ENCODE data around the gene TFAP2B. TPM values are rescaled to one million over a fixed set of nuclear protein-coding genes. Genes with fewer than 3 reads are reported as not detected.

The TFAP2B gene
- total RNA-seq, 2 donors from 2014 or later, result not detected

GRCh38 chr6:50832912-50833311, 14.2 kb downstream of the TFAP2B start:
- Histone ChIP-seq H3K27me3 (ENCODE audit: control insufficient read depth, insufficient read depth, low read length, poor library complexity, severe bottlenecking) (peaks cover 100% of the 10 kb centered on the region), H3K9me3 (ENCODE audit: control insufficient read depth, low read length) (no peaks in the 10 kb centered on the region), H3K4me1 (ENCODE audit: control insufficient read depth, insufficient read depth, low read length) (no peaks in the 10 kb centered on the region), H3K9ac (ENCODE audit: extremely low read depth, low read length, poor library complexity, severe bottlenecking) (no peak overlapping the region), H3K36me3 (ENCODE audit: control insufficient read depth, insufficient read depth, low read length) (no peaks in the 10 kb centered on the region), H3K4me3 (ENCODE audit: low read length) (no peak overlapping the region), H3K27ac (ENCODE audit: low read depth, low read length) (no peak overlapping the region)
- Mint-ChIP-seq H3K9me3 (no peaks in the 10 kb centered on the region), H3K27ac (no peak overlapping the region), H3K4me3 (no peak overlapping the region), H3K4me1 (peaks cover 20% of the 10 kb centered on the region), H3K36me3 (ENCODE audit: low read depth) (no peaks in the 10 kb centered on the region), H3K27me3 (ENCODE audit: insufficient read depth) (peaks cover 96% of the 10 kb centered on the region)
- DNase-seq, result no peak
- no peak for TF ChIP-seq CTCF (conservative IDR thresholded peaks at IDR 0.05)
- WGBS, 2 experiments (ENCODE audit: insufficient coverage in 1 of 2, insufficient read length in 1 of 2), result 77% methylated on average over 1 of the region's 1 CpG; no CpG with 5 or more reads in 1 of the 2 experiments

GRCh38 chr6:50834929-50835410, 16.3 kb downstream of the TFAP2B start:
- Histone ChIP-seq H3K27ac (ENCODE audit: low read depth, low read length) (no peak overlapping the region), H3K4me3 (ENCODE audit: low read length) (no peak overlapping the region), H3K36me3 (ENCODE audit: control insufficient read depth, insufficient read depth, low read length) (no peaks in the 10 kb centered on the region), H3K9me3 (ENCODE audit: control insufficient read depth, low read length) (no peaks in the 10 kb centered on the region), H3K4me1 (ENCODE audit: control insufficient read depth, insufficient read depth, low read length) (no peaks in the 10 kb centered on the region), H3K27me3 (ENCODE audit: control insufficient read depth, insufficient read depth, low read length, poor library complexity, severe bottlenecking) (peaks cover 100% of the 10 kb centered on the region), H3K9ac (ENCODE audit: extremely low read depth, low read length, poor library complexity, severe bottlenecking) (no peak overlapping the region)
- DNase-seq, result no peak
- Mint-ChIP-seq H3K4me3 (no peak overlapping the region), H3K36me3 (ENCODE audit: low read depth) (no peaks in the 10 kb centered on the region), H3K27me3 (ENCODE audit: insufficient read depth) (peaks cover 97% of the 10 kb centered on the region), H3K27ac (no peak overlapping the region), H3K4me1 (peaks cover 23% of the 10 kb centered on the region), H3K9me3 (no peaks in the 10 kb centered on the region)
- TF ChIP-seq CTCF (conservative IDR thresholded peaks at IDR 0.05), result no peak
- 92 to 93% methylated on average over 5 of the region's 5 CpGs for WGBS, 2 experiments (ENCODE audit: insufficient coverage in 1 of 2, insufficient read length in 1 of 2)

GRCh38 chr6:50836231-50836630, 17.6 kb downstream of the TFAP2B start:
- peaks cover 97% of the 10 kb centered on the region for H3K27me3 Mint-ChIP-seq (ENCODE audit: insufficient read depth)
- Histone ChIP-seq H3K4me3 (ENCODE audit: low read length) (no peak overlapping the region), H3K9ac (ENCODE audit: extremely low read depth, low read length, poor library complexity, severe bottlenecking) (no peak overlapping the region), H3K27ac (ENCODE audit: low read depth, low read length) (no peak overlapping the region), H3K27me3 (ENCODE audit: control insufficient read depth, insufficient read depth, low read length, poor library complexity, severe bottlenecking) (peaks cover 100% of the 10 kb centered on the region), H3K9me3 (ENCODE audit: control insufficient read depth, low read length) (no peaks in the 10 kb centered on the region), H3K4me1 (ENCODE audit: control insufficient read depth, insufficient read depth, low read length) (no peaks in the 10 kb centered on the region), H3K36me3 (ENCODE audit: control insufficient read depth, insufficient read depth, low read length) (no peaks in the 10 kb centered on the region)
- no peak overlapping the region for H3K27ac Mint-ChIP-seq
- peak overlapping the region; percentile 25 for H3K4me3 Mint-ChIP-seq
- H3K9me3 Mint-ChIP-seq, result no peaks in the 10 kb centered on the region
- 7% methylated on average over 22 of the region's 22 CpGs; no CpG with 5 or more reads in 1 of the 2 experiments for WGBS, 2 experiments (ENCODE audit: insufficient coverage in 1 of 2, insufficient read length in 1 of 2)
- no peak for DNase-seq
- H3K36me3 Mint-ChIP-seq (ENCODE audit: low read depth), result no peaks in the 10 kb centered on the region
- TF ChIP-seq CTCF (conservative IDR thresholded peaks at IDR 0.05), result no peak
- H3K4me1 Mint-ChIP-seq, result peaks cover 26% of the 10 kb centered on the region

All from endodermal cell (in vitro differentiated cells).